Suppressor macrophage (primary cell): Measurements from ENCODE around the gene OR51B2.
"Not testable (repeated sequence)": the region's sequence is repeated elsewhere in the genome, so short reads cannot be mapped to it uniquely, and the experiment has no call there.

Source experiments
- DNase-seq, 4 experiments: peaks; one replicate each; pipeline ENCODE4 v3.0.0-alpha.2; 2020 to 2022

Gene OR51B2

DNA sequence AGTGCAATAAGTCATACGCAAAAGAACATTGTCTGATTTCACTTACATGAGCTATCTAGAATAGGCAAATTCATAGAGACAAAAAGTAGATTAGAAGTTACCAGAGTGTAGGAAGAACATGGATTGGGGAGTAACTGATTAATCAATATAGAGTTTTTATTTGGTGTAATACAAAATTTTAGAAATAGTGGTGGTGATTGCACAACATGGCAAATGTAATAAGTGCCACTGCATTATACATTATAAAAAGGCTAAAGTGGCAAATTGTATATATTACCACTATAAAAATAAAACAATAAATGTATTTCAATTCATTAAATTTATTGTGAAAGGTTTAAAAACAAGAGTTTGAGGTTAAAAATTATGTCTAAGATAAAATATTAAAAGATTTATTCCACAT lies 13.7 kb downstream of the OR51B2 start:
- DNase-seq = no peak

DNA sequence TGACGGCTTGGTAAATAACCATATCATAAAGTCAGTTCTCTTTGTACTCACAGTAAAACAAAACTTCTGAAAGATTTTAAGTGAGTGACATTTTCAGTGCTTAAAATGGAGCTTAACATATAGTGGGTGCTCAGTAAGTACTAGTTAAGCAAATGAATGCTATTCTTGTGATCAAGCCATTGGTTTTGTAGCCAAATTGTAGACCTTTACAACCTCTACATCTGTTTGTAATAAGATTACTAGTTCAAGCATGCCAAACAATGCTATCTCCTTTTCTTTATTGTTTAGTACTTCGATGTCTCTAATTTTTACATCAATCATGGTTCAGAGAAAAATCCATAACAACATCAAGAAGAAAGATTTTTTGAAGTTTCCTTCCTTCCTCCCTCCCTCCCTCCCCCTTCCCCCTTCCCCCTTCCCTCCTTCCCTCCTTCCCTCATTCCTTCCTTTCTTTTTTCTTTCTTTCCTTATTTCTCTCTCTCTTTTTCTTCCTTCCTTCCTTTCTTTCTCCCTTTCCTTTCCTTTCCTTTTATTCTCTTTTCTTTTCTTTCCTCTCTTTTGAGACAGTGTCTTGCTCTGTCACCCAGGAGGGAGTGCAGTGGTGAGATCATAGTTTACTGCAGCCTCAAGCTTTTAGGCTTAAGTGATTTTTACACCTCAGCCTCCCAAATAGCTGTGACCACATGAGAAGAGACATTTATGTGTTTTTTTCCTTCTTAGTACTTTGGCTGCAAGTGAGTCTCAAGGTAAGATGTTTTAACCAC lies 16.7 kb downstream of the OR51B2 start:
- no peak for DNase-seq

DNA sequence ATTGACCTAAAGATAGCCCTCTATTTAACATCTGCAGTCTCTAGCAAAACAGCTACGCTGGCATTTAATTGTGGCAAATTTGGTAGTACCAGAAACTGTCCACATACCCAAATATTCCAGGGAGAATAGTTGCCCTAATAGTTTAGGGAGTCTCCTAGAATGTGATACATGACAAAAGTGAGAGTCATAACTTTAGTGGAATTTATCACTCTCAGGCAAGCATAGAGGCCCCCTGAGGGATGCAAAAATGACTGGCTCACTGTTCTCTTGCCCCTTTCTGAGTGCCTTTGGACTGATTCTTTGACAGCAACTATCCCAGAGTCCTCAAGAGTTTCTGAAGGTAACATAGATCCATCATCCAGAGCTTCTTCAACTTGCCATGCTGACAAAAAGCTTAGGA lies 20.1 kb downstream of the OR51B2 start:
- no peak for DNase-seq

DNA sequence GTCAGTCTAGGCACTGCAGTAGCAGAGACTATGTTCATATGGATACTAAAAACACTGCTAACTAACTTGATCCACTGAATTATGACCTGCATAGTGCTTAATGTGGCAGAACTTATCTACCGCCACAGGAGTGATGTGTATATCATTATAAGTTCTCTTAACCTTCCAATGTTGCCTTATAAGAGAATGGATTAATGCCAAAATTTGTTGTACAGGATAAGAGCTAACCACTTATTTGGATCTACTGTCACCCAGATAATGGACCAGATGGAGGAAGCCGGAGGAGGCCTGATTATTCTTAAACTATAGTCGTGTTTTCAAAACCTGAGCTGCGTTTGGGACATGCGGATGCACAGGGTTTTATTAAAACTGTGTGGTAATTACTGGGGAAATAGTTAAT lies 20.5 kb downstream of the OR51B2 start:
- no peak for DNase-seq

DNA sequence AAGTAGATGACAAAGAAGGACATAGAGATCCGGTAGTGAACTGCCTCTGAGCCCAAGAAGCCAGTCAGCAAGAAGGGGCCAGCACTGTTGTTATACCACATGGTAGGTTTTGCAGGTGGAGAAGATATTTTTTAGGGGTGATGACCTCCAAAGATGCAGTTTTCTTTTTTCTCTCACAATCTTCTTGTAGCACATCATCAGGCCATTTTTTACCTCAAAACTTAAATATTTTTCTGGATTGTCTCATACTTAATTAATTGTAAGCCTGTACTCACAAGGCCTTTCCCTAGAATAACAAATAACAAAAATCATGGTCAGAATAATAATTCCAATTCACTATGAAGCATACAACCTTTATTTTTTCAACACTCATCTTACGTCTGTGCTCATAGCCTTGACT lies 22.3 kb downstream of the OR51B2 start, which contains the start of gene OR51B4:
TSS of gene OR51B4 (minus strand) at position 101 of the 400 bp plus-strand sequence. CDS start at position 101, 0 bp downstream.
- no peak for DNase-seq

DNA sequence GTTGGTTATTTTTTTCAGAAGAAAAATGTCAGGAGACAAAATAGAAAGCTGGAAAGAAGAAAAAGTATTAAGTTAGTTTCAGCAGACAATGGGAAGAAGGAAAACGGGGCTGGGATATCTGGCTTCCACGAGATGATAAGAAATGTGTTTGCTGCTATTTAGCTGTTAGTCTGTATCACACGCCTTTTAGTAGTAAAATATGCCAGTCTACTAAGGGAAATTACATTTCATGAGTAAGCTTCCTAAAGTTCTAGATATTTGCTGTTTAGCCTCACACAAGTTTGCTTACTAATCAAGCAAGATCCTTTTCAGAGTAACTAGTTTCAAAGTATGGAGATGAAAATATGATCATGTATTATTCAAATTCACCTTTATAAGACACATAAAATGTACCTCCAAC lies 23.8 kb downstream of the OR51B2 start:
- no peak for DNase-seq

DNA sequence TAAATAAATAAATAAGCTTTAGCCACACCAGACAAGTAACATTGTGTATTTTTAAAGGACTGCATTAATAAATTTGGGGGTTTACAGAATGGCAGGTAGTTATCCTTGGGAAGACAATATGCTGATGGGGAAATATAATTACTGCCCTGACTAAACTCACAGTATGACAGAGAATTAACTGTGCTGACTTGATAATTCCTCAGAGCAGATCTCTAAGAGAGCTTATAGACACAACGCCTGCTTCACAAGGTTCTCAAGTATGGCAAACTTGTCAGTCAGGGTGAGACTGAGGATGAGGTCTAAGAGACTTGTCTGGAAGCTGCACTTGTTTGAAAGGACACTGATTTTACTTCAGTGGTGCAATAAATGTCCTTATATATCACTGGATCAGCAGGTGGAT lies 25.6 kb downstream of the OR51B2 start:
- no peak for DNase-seq

DNA sequence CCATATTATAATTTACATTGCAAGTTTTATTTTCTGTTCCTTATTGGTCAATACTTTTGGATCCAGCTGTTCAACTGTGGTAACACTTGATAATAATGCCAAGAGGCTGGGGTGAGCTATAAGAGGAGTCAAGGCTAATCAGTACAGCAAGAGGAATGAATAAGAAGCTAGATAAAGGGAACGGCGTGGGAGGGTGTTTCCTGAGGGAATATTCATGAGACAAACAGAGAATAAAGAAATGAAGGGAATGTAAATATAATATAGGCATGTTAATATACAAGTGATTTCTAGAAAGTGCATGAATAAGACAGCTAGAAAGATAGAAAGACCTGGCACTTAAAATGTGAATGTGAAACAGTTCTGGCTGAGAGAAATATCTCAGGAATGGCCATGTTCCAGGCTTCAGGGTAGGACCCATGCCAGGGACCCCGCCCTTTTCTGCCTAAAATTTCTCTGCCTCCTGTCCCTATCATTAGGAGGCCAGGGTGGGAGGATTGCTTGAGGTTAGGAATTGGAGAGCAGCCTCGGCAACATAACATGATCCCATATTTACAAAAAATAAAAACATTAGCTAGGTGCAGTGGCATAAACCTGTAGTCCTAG lies 26.3 kb downstream of the OR51B2 start:
- no peak for DNase-seq

DNA sequence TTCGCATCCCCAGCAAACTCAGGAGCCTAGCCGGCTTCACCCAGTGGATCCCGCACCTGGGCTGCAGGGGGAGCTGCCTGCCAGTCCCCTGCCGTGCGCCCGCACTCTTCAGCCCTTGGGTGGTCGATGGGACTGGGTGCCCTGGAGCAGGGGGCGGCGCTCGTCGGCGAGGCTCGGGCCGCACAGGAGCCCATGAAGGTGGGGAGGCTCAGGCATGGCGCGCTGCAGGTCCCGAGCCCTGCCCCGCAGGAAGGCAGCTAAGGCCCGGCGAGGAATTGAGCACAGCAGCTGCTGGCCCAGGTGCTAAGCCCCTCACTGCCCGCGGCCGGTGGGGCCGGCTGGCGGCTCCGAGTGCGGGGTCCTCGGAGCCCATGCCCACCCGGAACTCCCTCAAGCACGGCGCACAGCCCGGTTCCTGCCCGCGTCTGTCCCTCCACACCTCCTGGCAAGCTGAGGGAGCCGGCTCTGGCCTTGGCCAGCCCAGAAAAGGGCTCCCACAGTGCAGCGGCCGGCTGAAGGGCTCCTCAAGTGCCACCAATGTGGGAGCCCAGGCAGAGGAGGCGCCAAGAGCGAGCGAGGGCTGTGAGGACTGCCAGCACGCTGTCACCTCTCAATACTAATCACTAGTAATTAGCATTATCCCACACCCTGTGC lies 29.6 kb downstream of the OR51B2 start:
- DNase-seq = not testable (repeated sequence)

DNA sequence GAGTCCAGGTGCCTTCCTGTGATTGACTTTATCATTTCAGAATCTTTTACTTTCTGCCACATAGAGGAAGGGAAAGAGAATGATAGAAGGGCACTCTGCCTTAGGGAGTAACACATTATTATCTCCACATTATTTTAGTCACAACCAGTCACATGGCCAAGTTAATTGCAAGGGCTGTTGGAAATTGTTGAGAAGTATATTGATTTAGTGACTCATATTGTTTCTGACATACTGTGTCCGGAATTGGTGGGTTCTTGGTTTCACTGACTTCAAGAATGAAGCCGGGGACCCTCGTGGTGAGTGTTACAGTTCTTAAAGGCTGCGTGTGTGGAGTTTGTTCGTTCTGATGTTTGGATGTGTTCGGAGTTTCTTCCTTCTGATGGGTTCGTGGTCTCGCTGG lies 31.1 kb downstream of the OR51B2 start:
- no peak for DNase-seq

DNA sequence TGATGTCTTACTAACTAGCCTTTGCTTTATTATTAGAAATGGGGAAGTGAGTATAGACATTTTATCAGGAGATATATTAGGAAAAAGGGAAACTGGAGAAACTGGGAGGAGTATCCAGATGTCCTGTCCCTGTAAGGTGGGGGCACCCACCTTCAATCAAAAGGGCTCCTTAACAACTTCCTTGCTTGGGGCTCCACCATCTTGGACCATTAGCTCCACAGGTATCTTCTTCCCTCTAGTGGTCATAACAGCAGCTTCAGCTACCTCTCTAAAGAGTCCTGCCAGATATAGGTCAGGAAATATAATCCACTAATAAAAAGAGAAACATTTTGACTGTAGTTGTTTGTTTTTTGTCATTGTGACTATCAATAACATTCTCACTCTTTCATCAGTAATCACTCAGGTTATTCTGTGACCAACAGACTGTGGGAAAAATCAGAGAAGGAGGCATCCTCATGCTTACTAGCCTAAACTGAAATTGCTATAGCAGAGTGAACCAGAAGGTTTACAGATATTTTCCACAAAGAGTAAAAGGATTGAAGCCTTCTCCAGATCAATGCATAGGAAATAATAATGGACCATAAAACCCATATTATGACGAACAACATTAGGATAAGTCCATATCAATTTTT lies 32.8 kb downstream of the OR51B2 start:
- peak in 3 of 4 experiments; percentile 24 to 39 (median 36) for DNase-seq

DNA sequence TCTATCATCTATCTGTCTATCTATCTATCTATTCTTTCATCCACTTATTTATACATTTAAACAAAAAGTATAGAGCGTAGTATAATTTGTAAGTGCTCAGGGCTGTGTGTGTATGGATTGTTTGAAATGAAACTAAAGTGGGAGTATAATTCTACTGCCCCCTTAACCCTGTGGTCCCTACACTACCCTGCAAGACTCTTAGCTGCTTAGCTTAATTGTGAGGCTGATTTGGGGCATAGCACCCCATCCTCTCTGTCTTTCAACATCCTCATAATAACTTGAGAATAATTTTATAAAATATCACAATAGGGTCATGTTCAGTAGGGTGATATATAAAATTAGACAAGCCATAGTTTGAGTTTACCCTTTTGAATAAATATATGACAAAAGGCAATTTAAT lies 34.0 kb downstream of the OR51B2 start:
- DNase-seq = no peak

DNA sequence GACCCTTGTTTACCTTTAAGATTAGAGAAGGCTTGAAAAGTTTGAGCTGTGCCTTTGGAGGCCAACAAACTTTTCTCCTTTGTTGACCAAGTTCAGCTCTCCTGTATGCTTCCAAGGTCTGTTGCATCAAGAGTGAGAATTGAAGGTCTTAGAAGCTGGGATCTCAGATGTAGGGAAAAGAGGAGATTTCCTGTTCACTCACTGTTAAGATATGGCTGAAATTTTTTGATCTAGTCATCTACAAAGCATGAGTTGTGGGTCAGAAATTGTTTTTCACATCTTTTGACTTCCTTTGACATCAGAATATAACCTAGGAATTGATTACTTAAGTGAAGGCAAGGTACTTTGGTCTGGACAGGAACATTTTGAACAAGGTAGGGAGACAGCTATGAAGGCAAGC lies 34.4 kb downstream of the OR51B2 start:
- no peak for DNase-seq

DNA sequence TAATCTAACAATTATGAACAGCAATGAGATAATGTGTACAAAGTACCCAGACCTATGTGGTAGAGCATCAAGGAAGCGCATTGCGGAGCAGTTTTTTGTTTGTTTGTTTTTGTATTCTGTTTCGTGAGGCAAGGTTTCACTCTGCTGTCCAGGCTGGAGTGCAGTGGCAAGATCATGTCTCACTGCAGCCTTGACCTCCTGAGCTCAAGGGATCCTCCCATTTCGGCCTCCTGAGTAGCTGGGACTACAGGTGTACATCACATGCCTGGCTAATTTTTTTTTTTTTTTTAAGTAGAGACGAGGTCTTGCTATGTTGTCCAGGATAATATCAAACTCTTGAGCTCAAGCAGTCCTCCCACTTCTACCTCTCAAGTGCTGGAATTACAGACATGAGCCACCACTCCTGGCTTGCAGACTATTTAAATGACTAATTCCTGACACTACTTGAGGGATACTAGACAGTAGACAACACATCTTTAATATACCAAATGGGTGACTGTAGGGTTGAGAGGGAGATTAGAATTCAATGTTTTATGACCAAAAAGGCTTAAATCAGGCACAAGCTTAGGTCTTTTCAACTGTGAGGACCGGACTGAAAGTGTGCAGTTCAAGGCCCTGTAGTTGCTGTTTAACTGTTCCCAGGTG lies 35.1 kb downstream of the OR51B2 start:
- DNase-seq = no peak

DNA sequence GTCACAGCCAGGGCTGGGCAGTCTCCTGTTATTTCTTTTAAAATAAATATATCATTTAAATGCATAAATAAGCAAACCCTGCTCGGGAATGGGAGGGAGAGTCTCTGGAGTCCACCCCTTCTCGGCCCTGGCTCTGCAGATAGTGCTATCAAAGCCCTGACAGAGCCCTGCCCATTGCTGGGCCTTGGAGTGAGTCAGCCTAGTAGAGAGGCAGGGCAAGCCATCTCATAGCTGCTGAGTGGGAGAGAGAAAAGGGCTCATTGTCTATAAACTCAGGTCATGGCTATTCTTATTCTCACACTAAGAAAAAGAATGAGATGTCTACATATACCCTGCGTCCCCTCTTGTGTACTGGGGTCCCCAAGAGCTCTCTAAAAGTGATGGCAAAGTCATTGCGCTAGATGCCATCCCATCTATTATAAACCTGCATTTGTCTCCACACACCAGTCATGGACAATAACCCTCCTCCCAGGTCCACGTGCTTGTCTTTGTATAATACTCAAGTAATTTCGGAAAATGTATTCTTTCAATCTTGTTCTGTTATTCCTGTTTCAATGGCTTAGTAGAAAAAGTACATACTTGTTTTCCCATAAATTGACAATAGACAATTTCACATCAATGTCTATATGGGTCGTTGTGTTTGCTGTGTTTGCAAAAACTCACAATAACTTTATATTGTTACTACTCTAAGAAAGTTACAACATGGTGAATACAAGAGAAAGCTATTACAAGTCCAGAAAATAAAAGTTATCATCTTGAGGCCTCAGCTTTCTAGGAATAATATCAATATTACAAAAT lies 35.8 kb downstream of the OR51B2 start:
- DNase-seq = no peak

DNA sequence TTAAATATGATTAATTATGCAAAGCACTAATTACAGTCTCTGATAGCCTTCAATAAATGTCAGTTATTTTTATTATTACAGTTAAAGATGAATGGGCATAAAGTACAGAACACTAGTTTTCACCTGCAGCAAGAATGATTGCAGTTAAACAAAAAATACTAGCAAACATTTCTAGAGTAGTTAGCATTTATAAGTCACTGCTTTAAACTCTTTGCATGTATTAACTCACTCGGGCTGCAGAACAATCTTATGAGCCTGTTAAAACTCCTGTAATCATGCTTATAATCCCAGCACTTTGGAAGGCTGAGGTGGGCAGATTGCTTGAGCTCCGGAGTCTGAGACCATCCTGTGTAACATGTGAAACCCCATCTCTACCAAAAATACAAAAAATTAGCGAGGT lies 37.2 kb downstream of the OR51B2 start:
- no peak for DNase-seq

DNA sequence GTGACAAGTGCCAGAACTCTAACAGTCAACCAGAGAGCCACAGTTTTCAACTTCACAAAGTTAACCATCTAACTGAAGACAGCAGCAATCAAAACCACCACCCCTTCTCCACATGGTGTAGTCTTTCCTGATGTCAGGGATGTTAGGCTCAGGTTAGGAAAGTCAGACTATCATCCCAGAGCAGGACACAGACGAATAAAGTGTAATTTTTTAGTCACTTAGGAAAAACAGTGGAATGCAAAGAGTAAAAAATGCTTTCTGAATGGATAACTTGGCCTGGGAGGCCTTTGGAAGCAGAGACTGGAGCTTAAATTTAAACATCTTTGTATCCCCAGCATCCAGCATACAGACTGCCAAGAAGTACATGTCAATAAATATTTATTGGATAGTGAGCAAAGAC lies 37.7 kb downstream of the OR51B2 start:
- no peak for DNase-seq

DNA sequence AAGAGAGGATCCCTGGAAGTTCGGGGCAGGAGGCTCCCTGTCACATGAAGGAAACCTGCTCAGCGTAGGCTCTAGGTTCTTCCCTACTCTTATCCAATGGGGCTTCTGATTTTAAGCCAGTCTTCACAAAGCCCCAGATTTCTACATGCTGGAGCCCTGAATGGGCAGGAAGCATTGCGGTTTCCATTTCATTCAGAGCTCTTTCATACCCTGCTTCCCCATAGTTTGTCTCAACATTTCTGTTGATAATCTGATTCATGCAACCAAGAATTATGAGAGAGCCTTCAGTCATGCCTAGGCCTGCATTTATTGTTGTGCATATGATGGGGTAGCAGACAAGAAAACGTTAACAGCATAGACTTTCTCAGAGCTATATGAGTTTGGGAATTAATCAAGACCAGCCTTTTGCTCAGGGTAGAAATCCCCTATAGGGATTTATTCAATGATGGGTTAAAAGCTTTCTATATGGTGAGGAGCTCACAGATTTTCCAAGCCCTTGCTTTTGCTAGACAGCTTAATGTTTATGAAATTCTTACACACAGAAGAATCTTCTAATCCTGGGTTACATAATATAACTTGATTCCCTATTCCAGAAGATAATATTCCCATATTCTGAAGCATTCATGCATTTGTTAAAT lies 38.3 kb downstream of the OR51B2 start:
- DNase-seq = no peak

DNA sequence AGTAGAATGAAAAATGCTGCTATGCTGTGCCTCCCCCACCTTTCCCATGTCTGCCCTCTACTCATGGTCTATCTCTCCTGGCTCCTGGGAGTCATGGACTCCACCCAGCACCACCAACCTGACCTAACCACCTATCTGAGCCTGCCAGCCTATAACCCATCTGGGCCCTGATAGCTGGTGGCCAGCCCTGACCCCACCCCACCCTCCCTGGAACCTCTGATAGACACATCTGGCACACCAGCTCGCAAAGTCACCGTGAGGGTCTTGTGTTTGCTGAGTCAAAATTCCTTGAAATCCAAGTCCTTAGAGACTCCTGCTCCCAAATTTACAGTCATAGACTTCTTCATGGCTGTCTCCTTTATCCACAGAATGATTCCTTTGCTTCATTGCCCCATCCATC lies 39.5 kb downstream of the OR51B2 start:
- DNase-seq = no peak

DNA sequence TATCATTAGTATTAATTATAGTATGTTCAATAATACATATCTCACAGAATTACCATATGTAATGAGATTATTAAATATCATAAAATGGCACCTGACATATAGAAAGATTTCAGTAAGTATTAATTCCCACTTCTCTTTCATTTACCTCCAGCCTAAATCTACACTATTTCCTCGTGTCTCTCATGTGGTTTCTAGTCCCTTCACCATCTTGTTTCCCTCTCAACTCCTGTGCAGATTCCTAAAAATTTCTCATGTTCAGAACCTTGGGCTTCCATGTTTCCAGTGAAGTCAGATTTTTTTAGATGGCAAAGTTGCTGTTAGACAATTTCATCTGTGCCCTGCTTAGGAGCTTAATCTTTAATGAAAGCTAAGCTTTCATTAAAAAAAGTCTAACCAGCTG lies 40.2 kb downstream of the OR51B2 start:
- DNase-seq = no peak

DNA sequence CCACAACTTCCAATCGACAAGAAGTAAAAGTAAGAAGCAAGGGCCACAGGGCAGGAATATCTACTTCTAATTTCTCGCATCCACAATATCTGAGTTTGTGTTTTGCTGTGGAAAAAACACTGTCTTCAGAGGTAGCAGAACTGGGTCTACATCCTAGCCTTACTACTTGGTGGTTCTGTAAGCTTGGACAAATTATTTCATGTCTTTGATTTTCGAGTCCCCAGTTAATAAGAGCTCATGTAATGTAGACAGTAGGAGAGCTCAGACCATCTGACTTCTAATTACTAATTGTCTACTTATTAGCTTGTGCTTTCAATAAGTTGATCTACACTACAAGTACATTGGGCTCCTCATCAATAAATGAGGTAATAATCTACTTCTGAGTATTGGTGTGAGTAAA lies 41.0 kb downstream of the OR51B2 start:
- DNase-seq = no peak

DNA sequence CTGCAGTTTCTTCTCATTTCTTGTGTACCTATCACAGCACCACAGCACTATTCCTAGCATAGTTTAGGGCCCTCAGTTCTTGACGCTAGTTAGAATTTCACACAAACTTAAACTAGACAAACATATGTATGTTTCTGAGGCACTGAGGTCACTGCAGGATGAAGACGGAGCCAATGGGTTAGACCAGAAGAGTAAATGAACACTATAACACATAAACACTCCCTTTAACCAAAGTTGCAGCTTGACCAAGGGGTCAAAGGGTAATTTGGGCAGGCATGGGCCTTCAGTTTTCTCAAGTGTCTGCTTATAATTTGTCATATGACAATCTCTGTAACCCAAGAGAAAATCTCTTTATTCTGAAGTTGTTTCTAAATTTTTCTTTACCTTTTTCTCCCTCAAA lies 41.5 kb downstream of the OR51B2 start:
- DNase-seq = no peak
